ENCODE data around the gene UBN1. TPM values are rescaled to one million over a fixed set of nuclear protein-coding genes. Genes with fewer than 3 reads are reported as not detected.

UBN1 gene
- total and polyA plus RNA-seq, 4 donors: 7.3 to 19.7 (median 14.2) TPM

- Histone ChIP-seq H3K4me1 (ENCODE audit: control insufficient read depth in 4 of 4, insufficient read depth in 4 of 4, low read length in 3 of 4) (peaks cover 0 to 37% (median 11%) of the 10 kb centered on the region in 4 donors), H3K36me3 (ENCODE audit: control insufficient read depth in 4 of 4, insufficient read depth in 3 of 4, low read depth in 1 of 4, low read length in 3 of 4) (peaks cover 5 to 22% (median 11%) of the 10 kb centered on the region in 4 donors), H3K4me3 (ENCODE audit: low read depth in 1 of 3, low read length in 3 of 3) (peak within 1 kb of the TSS; percentile 73 to 89 (median 87)), H3K9me3 (ENCODE audit: control insufficient read depth in 4 of 4, low read length in 3 of 4) (no peaks in the 10 kb centered on the region), H3K9ac (ENCODE audit: low read depth in 1 of 2, low read length in 2 of 2) (peak within 1 kb of the TSS; percentile 30 to 72), H3K27me3 (ENCODE audit: control insufficient read depth in 4 of 4, insufficient read depth in 4 of 4, low read length in 3 of 4) (no peaks in the 10 kb centered on the region), H3K27ac (ENCODE audit: low read depth in 1 of 2, low read length in 2 of 2) (peak within 1 kb of the TSS; percentile 70)
- under 1% methylated on average over 70 of the region's 70 CpGs for WGBS
- DNase-seq (ENCODE audit: low spot score): peak; percentile 80
- TF ChIP-seq RAD21 (IDR thresholded peaks at IDR 0.05) (peak in 1 of 2 donors; percentile 22), SP1 (IDR thresholded peaks at IDR 0.05) (peak; percentile 37), YY1 (IDR thresholded peaks at IDR 0.05) (peak; percentile 20), TAF1 (conservative IDR thresholded peaks at IDR 0.05) (no peak), ATF3 (IDR thresholded peaks at IDR 0.05) (no peak), GABPA (IDR thresholded peaks at IDR 0.05 in 1 of 2, conservative IDR thresholded peaks at IDR 0.05 in 1 of 2) (peak in 1 of 2 donors; percentile 8), RXRA (IDR thresholded peaks at IDR 0.05) (peak; percentile 39 to 58), JUND (IDR thresholded peaks at IDR 0.05) (no peak), EGR1 (IDR thresholded peaks at IDR 0.05; ENCODE audit: low read depth in 2 of 2) (no peak)
- TF ChIP-seq, protein P1, sequence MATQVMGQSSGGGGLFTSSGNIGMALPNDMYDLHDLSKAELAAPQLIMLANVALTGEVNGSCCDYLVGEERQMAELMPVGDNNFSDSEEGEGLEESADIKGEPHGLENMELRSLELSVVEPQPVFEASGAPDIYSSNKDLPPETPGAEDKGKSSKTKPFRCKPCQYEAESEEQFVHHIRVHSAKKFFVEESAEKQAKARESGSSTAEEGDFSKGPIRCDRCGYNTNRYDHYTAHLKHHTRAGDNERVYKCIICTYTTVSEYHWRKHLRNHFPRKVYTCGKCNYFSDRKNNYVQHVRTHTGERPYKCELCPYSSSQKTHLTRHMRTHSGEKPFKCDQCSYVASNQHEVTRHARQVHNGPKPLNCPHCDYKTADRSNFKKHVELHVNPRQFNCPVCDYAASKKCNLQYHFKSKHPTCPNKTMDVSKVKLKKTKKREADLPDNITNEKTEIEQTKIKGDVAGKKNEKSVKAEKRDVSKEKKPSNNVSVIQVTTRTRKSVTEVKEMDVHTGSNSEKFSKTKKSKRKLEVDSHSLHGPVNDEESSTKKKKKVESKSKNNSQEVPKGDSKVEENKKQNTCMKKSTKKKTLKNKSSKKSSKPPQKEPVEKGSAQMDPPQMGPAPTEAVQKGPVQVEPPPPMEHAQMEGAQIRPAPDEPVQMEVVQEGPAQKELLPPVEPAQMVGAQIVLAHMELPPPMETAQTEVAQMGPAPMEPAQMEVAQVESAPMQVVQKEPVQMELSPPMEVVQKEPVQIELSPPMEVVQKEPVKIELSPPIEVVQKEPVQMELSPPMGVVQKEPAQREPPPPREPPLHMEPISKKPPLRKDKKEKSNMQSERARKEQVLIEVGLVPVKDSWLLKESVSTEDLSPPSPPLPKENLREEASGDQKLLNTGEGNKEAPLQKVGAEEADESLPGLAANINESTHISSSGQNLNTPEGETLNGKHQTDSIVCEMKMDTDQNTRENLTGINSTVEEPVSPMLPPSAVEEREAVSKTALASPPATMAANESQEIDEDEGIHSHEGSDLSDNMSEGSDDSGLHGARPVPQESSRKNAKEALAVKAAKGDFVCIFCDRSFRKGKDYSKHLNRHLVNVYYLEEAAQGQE (IDR thresholded peaks at IDR 0.05): peak; percentile 33
Measured at GRCh38 chr16:4801962-4802658, 45.2 kb upstream of the UBN1 start, which contains the start of gene ROGDI. Gene ROGDI (minus strand): TSS chr16:4802633. CDS start chr16:4802571, 62 bp downstream.

DNA sequence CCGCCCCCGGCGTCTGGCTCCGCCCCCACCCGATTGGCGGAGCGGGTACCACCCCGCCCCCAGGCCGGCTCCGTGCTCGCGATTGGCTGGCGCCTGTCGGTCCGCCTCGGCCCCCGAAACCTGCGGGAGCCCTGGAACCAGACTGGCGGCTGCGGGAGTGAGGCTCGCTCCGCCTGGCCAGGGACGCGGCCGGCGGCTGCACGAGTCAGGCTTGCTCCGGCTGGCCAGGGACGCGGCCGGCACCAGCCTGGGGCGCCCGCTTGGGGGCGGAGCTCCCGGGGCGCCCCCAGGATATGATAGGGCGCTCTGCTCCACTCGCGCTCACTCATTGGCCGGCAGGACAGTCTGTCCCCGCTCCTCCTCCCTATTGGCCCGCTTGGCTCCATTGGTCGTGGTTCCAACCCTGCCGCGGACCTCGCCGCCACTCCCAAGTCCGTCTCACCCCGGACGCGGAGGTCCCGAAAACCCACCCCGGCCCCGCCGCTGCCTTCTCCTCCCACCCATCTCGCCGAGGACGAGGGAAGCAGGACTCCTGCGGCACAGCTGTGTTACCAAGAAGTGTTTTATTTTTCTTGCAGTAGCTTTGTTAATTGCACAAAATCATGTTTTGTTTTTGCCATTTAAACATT lies 44.5 kb upstream of the UBN1 start:
- H3K4me1 ChIP-seq (ENCODE audit: control insufficient read depth in 4 of 4, insufficient read depth in 4 of 4, low read length in 3 of 4): peaks cover 0 to 37% (median 11%) of the 10 kb centered on the region in 4 donors
- H3K27ac ChIP-seq (ENCODE audit: low read depth in 1 of 2, low read length in 2 of 2): peak overlapping the region; percentile 47 to 70
- peak overlapping the region in 1 of 2 donors; percentile 11 for H3K9ac ChIP-seq (ENCODE audit: low read depth in 1 of 2, low read length in 2 of 2)
- DNase-seq (ENCODE audit: low spot score): peak; percentile 93
- TF ChIP-seq, protein P1 (IDR thresholded peaks at IDR 0.05): no peak
- TF ChIP-seq SP1 (IDR thresholded peaks at IDR 0.05): peak; percentile 76
- no peaks in the 10 kb centered on the region for H3K9me3 ChIP-seq (ENCODE audit: control insufficient read depth in 4 of 4, low read length in 3 of 4)
- no peaks in the 10 kb centered on the region for H3K27me3 ChIP-seq (ENCODE audit: control insufficient read depth in 4 of 4, insufficient read depth in 4 of 4, low read length in 3 of 4)
- peak overlapping the region; percentile 73 to 89 (median 87) for H3K4me3 ChIP-seq (ENCODE audit: low read depth in 1 of 3, low read length in 3 of 3)
- peaks cover 6 to 23% (median 10%) of the 10 kb centered on the region in 4 donors for H3K36me3 ChIP-seq (ENCODE audit: control insufficient read depth in 4 of 4, insufficient read depth in 3 of 4, low read depth in 1 of 4, low read length in 3 of 4)
- under 1% methylated on average over 59 of the region's 59 CpGs for WGBS

All from liver (tissue), 9 donors.